ENCODE results near the gene PELO.

- TF ChIP-seq GATA2 (IDR thresholded peaks at IDR 0.05; ENCODE audit: insufficient read depth, insufficient read length, low read depth, low read length) (no peak), POLR2A (IDR thresholded peaks at IDR 0.05; ENCODE audit: low read depth, low read length) (no peak), POLR2AphosphoS5 (IDR thresholded peaks at IDR 0.05; ENCODE audit: insufficient read depth, low read depth, low read length) (no peak), JUN (IDR thresholded peaks at IDR 0.05; ENCODE audit: borderline replicate concordance, insufficient read depth, insufficient read length, low read depth) (no peak), EZH2 (IDR thresholded peaks at IDR 0.05; ENCODE audit: borderline replicate concordance, low read depth, low read length, severe bottlenecking) (no peak), MAX (IDR thresholded peaks at IDR 0.05; ENCODE audit: insufficient read depth, insufficient read length) (no peak), FOS (IDR thresholded peaks at IDR 0.05; ENCODE audit: borderline replicate concordance, insufficient read depth, low read length) (no peak)
- TF ChIP-seq, protein P1, sequence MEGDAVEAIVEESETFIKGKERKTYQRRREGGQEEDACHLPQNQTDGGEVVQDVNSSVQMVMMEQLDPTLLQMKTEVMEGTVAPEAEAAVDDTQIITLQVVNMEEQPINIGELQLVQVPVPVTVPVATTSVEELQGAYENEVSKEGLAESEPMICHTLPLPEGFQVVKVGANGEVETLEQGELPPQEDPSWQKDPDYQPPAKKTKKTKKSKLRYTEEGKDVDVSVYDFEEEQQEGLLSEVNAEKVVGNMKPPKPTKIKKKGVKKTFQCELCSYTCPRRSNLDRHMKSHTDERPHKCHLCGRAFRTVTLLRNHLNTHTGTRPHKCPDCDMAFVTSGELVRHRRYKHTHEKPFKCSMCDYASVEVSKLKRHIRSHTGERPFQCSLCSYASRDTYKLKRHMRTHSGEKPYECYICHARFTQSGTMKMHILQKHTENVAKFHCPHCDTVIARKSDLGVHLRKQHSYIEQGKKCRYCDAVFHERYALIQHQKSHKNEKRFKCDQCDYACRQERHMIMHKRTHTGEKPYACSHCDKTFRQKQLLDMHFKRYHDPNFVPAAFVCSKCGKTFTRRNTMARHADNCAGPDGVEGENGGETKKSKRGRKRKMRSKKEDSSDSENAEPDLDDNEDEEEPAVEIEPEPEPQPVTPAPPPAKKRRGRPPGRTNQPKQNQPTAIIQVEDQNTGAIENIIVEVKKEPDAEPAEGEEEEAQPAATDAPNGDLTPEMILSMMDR (IDR thresholded peaks at IDR 0.05; ENCODE audit: extremely low read depth in 1 of 2, insufficient read depth in 1 of 2, low read depth in 1 of 2, low read length in 2 of 2) = no peak
Observed at GRCh38 chr5:52777186-52777585, 10.5 kb upstream of the PELO start.

Measured in endothelial cell of umbilical vein (primary cell).